Measurements from ENCODE around the gene WRAP73.

GRCh38 chr1:3688356-3689137, 38.6 kb upstream of the WRAP73 start:
- TF ChIP-seq, protein P1, sequence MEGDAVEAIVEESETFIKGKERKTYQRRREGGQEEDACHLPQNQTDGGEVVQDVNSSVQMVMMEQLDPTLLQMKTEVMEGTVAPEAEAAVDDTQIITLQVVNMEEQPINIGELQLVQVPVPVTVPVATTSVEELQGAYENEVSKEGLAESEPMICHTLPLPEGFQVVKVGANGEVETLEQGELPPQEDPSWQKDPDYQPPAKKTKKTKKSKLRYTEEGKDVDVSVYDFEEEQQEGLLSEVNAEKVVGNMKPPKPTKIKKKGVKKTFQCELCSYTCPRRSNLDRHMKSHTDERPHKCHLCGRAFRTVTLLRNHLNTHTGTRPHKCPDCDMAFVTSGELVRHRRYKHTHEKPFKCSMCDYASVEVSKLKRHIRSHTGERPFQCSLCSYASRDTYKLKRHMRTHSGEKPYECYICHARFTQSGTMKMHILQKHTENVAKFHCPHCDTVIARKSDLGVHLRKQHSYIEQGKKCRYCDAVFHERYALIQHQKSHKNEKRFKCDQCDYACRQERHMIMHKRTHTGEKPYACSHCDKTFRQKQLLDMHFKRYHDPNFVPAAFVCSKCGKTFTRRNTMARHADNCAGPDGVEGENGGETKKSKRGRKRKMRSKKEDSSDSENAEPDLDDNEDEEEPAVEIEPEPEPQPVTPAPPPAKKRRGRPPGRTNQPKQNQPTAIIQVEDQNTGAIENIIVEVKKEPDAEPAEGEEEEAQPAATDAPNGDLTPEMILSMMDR (IDR thresholded peaks at IDR 0.05): no peak
- TF ChIP-seq POLR2A (IDR thresholded peaks at IDR 0.05): no peak
- no peak for TF ChIP-seq POLR2AphosphoS5 (IDR thresholded peaks at IDR 0.05)
- TF ChIP-seq EP300 (IDR thresholded peaks at IDR 0.05): no peak
